HL-60 (cell line): Measurements from ENCODE around the gene NEK3.

Source experiments
- CTCF ChIP-seq: IDR thresholded peaks from one replicate; pipeline ENCODE4 v1.5.1; 2011; ENCODE audit warnings: low read length, control low read depth, inconsistent platforms; ENCODE audit not compliant: insufficient read depth
- POLR2AphosphoS5 ChIP-seq: IDR thresholded peaks from 2 replicates; pipeline ENCODE4 v1.6.1; 2012; ENCODE audit warnings: low read depth

GRCh38 chr13:52156724-52157261 lies 2.6 kb downstream of the NEK3 start:
- TF ChIP-seq CTCF (no peak), POLR2AphosphoS5 (no peak)
